NCI-H526 (cell line): ENCODE data around the gene SCN3A.
A peak's percentile ranks its signal among the peaks of the same experiment; 100 is the strongest.

Experiments used
- DNase-seq, 2 experiments: peaks; one replicate each; lab custom pipeline; 2025; lab: John Stamatoyannopoulos, UW

The SCN3A gene

GRCh38 chr2:165112133-165112573, 91.7 kb downstream of the SCN3A start:
- DNase-seq, result peak in 1 of 2 experiments; percentile 11

GRCh38 chr2:165110394-165110793, 93.5 kb downstream of the SCN3A start:
- DNase-seq, result no peak

GRCh38 chr2:165109915-165110314, 93.9 kb downstream of the SCN3A start:
- no peak for DNase-seq

- no peak for DNase-seq
Measured at GRCh38 chr2:165105926-165106325, 97.9 kb downstream of the SCN3A start.

- no peak for DNase-seq
Measured at GRCh38 chr2:165087933-165088901, 115.6 kb downstream of the SCN3A start.

GRCh38 chr2:165086337-165086736, 117.5 kb downstream of the SCN3A start:
- DNase-seq, result no peak

- DNase-seq, result no peak
Measured at GRCh38 chr2:165083326-165083725, 120.5 kb downstream of the SCN3A start.

GRCh38 chr2:165082479-165082878, 121.4 kb downstream of the SCN3A start:
- no peak for DNase-seq

GRCh38 chr2:165081276-165081675, 122.6 kb downstream of the SCN3A start:
- DNase-seq, result no peak

GRCh38 chr2:165079432-165079831, 124.4 kb downstream of the SCN3A start:
- DNase-seq, result no peak

GRCh38 chr2:165078913-165079312, 124.9 kb downstream of the SCN3A start:
- no peak for DNase-seq

- DNase-seq, result no peak
Measured at GRCh38 chr2:165074884-165075283, 129.0 kb downstream of the SCN3A start.

GRCh38 chr2:165074323-165074722, 129.5 kb downstream of the SCN3A start:
- DNase-seq, result no peak

GRCh38 chr2:165070076-165070475, 133.8 kb downstream of the SCN3A start:
- DNase-seq, result no peak

- no peak for DNase-seq
Measured at GRCh38 chr2:165069151-165069550, 134.7 kb downstream of the SCN3A start.

GRCh38 chr2:165068487-165068757, 135.4 kb downstream of the SCN3A start:
- peak in 1 of 2 experiments; percentile 47 for DNase-seq

GRCh38 chr2:165067643-165068486, 136.0 kb downstream of the SCN3A start:
- DNase-seq, result peak; percentile 85 to 93

- DNase-seq, result no peak
Measured at GRCh38 chr2:165064743-165065142, 139.1 kb downstream of the SCN3A start.

GRCh38 chr2:165060411-165060810, 143.4 kb downstream of the SCN3A start:
- DNase-seq, result no peak

GRCh38 chr2:165058476-165059265, 145.2 kb downstream of the SCN3A start:
- DNase-seq, result no peak

GRCh38 chr2:165057931-165058330, 145.9 kb downstream of the SCN3A start:
- no peak for DNase-seq

GRCh38 chr2:165057308-165057707, 146.5 kb downstream of the SCN3A start:
- no peak for DNase-seq
